ENCODE data around the gene METTL15.
"Not testable (repeated sequence)": the region's sequence is repeated elsewhere in the genome, so short reads cannot be mapped to it uniquely, and the experiment has no call there.

- not testable (repeated sequence) for TF ChIP-seq CTCF, POLR2A (IDR thresholded peaks at IDR 0.05)
Measured at GRCh38 chr11:28290995-28291394, 182.8 kb downstream of the METTL15 start.
